ENCODE measurements around the gene TOMT.

GRCh38 chr11:72100009-72100408, 5.7 kb upstream of the TOMT start:
- TF ChIP-seq POLR2A (IDR thresholded peaks at IDR 0.05; ENCODE audit: low read length) (no peak), CTCF (IDR thresholded peaks at IDR 0.05) (no peak), SREBF2 (IDR thresholded peaks at IDR 0.05) (no peak), CEBPB (IDR thresholded peaks at IDR 0.05) (no peak), HES2 (IDR thresholded peaks at IDR 0.05) (no peak), BHLHE40 (IDR thresholded peaks at IDR 0.05; ENCODE audit: low read depth, low read length) (no peak), RFX5 (IDR thresholded peaks at IDR 0.05) (no peak), SMC3 (IDR thresholded peaks at IDR 0.05) (no peak), EP300 (IDR thresholded peaks at IDR 0.05) (no peak)
